HL-60/S4 treated with phorbol 12-myristate 13-acetate at 8.2 ng/mL for 4 days and 3 days (cell line): Measurements from ENCODE around the gene RBPJ.

Experiments
- in situ Hi-C: fragments of 300-500 bp; cut with MboI; formaldehyde crosslinking; loops from 2 replicates; pipeline ENCODE4 v1.15.0; 2022; ENCODE audit warnings: low sequenced_read_pairs

RBPJ gene

GRCh38 chr4:26410385-26411293 lies 89.8 kb downstream of the RBPJ start:
- in situ Hi-C loops = no loop called here

GRCh38 chr4:26412381-26413372 lies 91.9 kb downstream of the RBPJ start:
- in situ Hi-C loops = no loop called here

GRCh38 chr4:26413582-26413981 lies 92.8 kb downstream of the RBPJ start:
- in situ Hi-C loops = no loop called here

GRCh38 chr4:26418107-26418506 lies 97.3 kb downstream of the RBPJ start:
- in situ Hi-C loops = no loop called here

GRCh38 chr4:26418850-26419249 lies 98.0 kb downstream of the RBPJ start:
- in situ Hi-C loops = no loop called here

- in situ Hi-C loops = no loop called here
These were observed 99.6 kb downstream of the RBPJ start for GRCh38 chr4:26420438-26420837.

GRCh38 chr4:26420913-26421312 lies 100.1 kb downstream of the RBPJ start:
- in situ Hi-C loops = no loop called here

GRCh38 chr4:26424153-26424552 lies 103.3 kb downstream of the RBPJ start:
- in situ Hi-C loops = no loop called here

- in situ Hi-C loops = no loop called here
These were observed 104.0 kb downstream of the RBPJ start for GRCh38 chr4:26424838-26425237.

GRCh38 chr4:26425953-26426352 lies 105.1 kb downstream of the RBPJ start:
- in situ Hi-C loops = no loop called here

- in situ Hi-C loops = no loop called here
These were observed 106.1 kb downstream of the RBPJ start for GRCh38 chr4:26426892-26427291.

GRCh38 chr4:26429910-26430309 lies 109.1 kb downstream of the RBPJ start:
- in situ Hi-C loops = no loop called here

GRCh38 chr4:26431461-26432180 lies 110.8 kb downstream of the RBPJ start:
- in situ Hi-C loops = no loop called here

- in situ Hi-C loops = no loop called here
These were observed 111.6 kb downstream of the RBPJ start for GRCh38 chr4:26432419-26432818.

- in situ Hi-C loops = no loop called here
These were observed 112.7 kb downstream of the RBPJ start for GRCh38 chr4:26433556-26433955.

GRCh38 chr4:26434030-26434639 lies 113.3 kb downstream of the RBPJ start:
- in situ Hi-C loops = no loop called here

- in situ Hi-C loops = no loop called here
These were observed 120.3 kb downstream of the RBPJ start for GRCh38 chr4:26441102-26441501.

- in situ Hi-C loops = no loop called here
These were observed 121.0 kb downstream of the RBPJ start for GRCh38 chr4:26441771-26442170.

GRCh38 chr4:26447378-26447777 lies 126.6 kb downstream of the RBPJ start:
- in situ Hi-C loops = no loop called here

- in situ Hi-C loops = loop anchor here (25.0 kb wide), 1 partner anchor 562 kb away; no protein-coding TSS in a partner anchor
These were observed 129.6 kb downstream of the RBPJ start for GRCh38 chr4:26450418-26450817.
